ENCODE measurements around the gene MRPL33.

MRPL33 gene

GRCh38 chr2:27773959-27774358 is 2.4 kb downstream of the MRPL33 start:
- TF ChIP-seq CTCF (IDR thresholded peaks at IDR 0.05; ENCODE audit: extremely low read depth, insufficient read depth, missing control alignments), result no peak
- in situ Hi-C loops (cut with MboI; ENCODE audit: low pct_unique_long_range_greater_than_20kb, low sequenced_read_pairs, unreplicated experiment), result loop anchor here (25.0 kb wide), 1 partner anchor 638 kb away; no protein-coding TSS in a partner anchor
- DNase-seq (ENCODE audit: low spot score), result no peak

GRCh38 chr2:27776097-27776496 is 4.6 kb downstream of the MRPL33 start:
- no peak for DNase-seq (ENCODE audit: low spot score)
- TF ChIP-seq CTCF (IDR thresholded peaks at IDR 0.05; ENCODE audit: extremely low read depth, insufficient read depth, missing control alignments), result no peak
- in situ Hi-C loops (cut with MboI; ENCODE audit: low pct_unique_long_range_greater_than_20kb, low sequenced_read_pairs, unreplicated experiment), result no loop called here

GRCh38 chr2:27776696-27777095 is 5.2 kb downstream of the MRPL33 start:
- TF ChIP-seq CTCF (IDR thresholded peaks at IDR 0.05; ENCODE audit: extremely low read depth, insufficient read depth, missing control alignments), result no peak
- DNase-seq (ENCODE audit: low spot score), result no peak
- in situ Hi-C loops (cut with MboI; ENCODE audit: low pct_unique_long_range_greater_than_20kb, low sequenced_read_pairs, unreplicated experiment), result no loop called here

- in situ Hi-C loops (cut with MboI; ENCODE audit: low pct_unique_long_range_greater_than_20kb, low sequenced_read_pairs, unreplicated experiment), result no loop called here
- DNase-seq (ENCODE audit: low spot score), result no peak
- no peak for TF ChIP-seq CTCF (IDR thresholded peaks at IDR 0.05; ENCODE audit: extremely low read depth, insufficient read depth, missing control alignments)
Measured at GRCh38 chr2:27779417-27780055, 8.0 kb downstream of the MRPL33 start.

- in situ Hi-C loops (cut with MboI; ENCODE audit: low pct_unique_long_range_greater_than_20kb, low sequenced_read_pairs, unreplicated experiment), result no loop called here
- DNase-seq (ENCODE audit: low spot score), result no peak
- no peak for TF ChIP-seq CTCF (IDR thresholded peaks at IDR 0.05; ENCODE audit: extremely low read depth, insufficient read depth, missing control alignments)
Measured at GRCh38 chr2:27781496-27781895, 10.0 kb downstream of the MRPL33 start.

- DNase-seq (ENCODE audit: low spot score), result no peak
- no peak for TF ChIP-seq CTCF (IDR thresholded peaks at IDR 0.05; ENCODE audit: extremely low read depth, insufficient read depth, missing control alignments)
- in situ Hi-C loops (cut with MboI; ENCODE audit: low pct_unique_long_range_greater_than_20kb, low sequenced_read_pairs, unreplicated experiment), result no loop called here
Measured at GRCh38 chr2:27782701-27783100, 11.2 kb downstream of the MRPL33 start.
